Measurements from ENCODE around the gene HAVCR1.
"Not testable (repeated sequence)": the region's sequence is repeated elsewhere in the genome, so short reads cannot be mapped to it uniquely, and the experiment has no call there.

Gene HAVCR1

DNA sequence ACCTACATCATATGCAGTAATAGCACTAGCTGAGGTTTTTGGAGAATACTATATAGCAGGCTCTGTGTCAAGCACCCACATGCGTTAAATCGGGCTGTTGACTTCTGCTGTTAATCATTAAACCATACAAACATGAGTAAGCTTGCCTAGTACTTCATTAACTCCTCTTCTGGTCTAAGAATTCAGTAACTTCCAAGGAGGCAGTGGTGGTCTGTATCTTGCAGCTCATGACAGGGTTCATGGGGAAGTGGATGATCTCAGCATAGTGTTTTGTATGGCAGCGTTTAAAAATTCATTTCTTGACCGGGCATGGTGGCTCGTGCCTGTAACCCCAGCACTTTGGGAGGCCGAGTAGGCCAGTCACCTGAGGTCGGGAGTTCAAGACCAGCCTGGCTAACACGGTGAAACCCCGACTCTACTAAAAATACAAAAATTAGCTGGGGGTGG lies at the start of gene HAVCR1:
Gene HAVCR1, minus strand, starts transcription at position 24 of the 447 bp plus-strand sequence. CDS start 1,173 bp downstream, outside the sequence.
- DNase-seq: no peak

- DNase-seq: no peak
Observed at GRCh38 chr5:157107508-157107907, 48.6 kb upstream of the HAVCR1 start.

GRCh38 chr5:157106630-157107461 lies 47.9 kb upstream of the HAVCR1 start:
- no peak for DNase-seq

GRCh38 chr5:157100140-157100679 lies 41.3 kb upstream of the HAVCR1 start:
- no peak for DNase-seq

DNA sequence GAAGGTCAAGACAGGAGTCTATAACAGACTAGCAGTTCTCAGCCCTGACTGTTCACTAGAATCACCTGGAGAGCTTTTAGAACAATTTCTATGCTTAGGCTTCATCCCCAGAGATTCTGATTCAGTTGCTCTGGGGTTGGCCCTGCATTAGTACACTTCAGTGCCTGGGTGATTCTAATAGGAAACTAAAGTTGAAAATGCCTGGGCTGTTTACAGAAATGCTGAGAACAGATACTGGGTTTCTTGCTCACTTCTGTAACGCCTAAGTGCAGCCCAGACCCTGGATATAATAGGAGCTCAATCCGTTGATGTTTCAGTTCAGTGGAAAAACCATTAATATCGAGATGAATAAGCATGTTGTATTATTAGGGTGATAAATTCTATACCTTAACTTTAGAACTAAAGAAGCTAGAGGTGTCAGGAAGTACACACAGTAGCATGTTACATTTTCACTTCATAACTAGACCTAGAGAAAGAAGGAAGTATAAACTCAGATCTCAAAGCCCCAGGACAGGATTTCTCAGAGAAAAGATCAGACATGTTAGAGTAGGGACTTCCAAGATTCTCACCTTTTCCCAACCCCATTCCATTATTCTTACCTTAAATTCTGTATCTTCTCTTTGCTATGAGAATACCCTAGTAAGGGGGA lies 29.6 kb upstream of the HAVCR1 start:
- no peak for DNase-seq

DNA sequence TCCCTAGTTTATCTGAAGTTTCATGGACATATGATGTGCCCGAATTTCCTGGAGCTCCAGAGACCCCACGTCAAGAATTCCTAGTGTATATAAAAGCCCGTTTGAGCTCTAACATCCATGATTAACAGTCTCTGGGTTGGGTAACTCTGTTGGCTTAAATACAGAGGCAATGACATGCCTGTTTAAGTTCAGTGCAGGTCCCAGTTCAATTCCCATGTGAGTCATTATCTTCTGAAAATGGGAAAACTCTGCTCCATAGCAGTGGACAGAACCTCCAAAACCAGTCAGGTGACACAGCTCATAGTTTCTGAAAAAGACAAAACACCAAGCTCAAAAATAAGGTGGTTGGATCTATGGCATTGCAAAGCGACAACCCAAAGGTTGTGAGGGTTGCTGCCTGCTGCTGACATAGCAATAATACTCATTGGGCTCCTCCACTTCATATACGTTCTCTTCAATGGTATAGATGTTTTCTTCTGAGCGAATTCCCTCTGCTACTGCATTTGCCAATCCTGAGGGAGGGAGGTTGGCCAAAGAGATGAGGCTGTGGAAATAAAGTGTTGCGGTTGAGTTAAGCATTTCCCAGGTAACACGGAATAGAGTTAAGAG lies 27.9 kb upstream of the HAVCR1 start:
- no peak for DNase-seq

DNA sequence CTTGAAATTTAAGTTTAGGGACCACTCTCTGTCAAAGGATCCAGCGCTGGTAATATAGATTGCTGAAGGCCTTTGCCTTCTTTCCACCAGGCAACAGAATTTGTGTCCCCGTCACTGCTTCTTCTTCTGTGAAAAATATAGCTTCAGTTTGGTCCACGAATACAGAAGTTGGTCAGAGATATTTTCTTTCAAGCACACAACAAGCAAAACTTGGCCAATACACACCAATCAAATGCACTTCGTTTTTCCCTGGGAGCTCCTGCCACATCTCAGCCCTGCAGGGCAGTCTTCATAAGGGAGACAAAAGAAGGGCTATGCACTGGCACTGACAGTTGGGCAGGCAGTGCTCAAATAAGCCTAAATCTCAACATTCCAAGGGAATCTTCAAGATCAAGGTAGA lies 27.0 kb upstream of the HAVCR1 start:
- DNase-seq: no peak

- no peak for DNase-seq
Observed at GRCh38 chr5:157080286-157080685, 21.4 kb upstream of the HAVCR1 start.

GRCh38 chr5:157076558-157076957 lies 17.6 kb upstream of the HAVCR1 start:
- no peak for DNase-seq

DNA sequence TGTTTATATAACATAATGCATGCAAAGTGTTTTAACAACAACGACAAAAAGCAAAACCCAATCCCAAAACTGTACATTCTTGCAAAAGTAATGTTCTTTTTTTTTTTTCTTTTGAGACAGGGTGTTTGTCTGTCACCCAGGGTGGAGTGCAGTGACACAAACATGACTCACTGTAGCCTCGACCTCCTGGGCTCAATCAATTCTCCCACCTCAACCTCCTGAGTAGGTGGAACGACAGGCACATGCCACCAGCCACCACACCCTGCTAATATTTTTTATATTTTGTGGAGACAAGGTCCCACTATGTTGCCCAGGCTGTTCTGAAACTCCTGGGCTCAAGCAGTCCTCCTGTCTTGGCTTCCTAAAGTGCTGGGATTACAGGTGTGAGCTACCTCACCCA lies 13.6 kb upstream of the HAVCR1 start:
- DNase-seq: no peak

GRCh38 chr5:157069949-157070348 lies 11.0 kb upstream of the HAVCR1 start:
- DNase-seq: no peak

DNA sequence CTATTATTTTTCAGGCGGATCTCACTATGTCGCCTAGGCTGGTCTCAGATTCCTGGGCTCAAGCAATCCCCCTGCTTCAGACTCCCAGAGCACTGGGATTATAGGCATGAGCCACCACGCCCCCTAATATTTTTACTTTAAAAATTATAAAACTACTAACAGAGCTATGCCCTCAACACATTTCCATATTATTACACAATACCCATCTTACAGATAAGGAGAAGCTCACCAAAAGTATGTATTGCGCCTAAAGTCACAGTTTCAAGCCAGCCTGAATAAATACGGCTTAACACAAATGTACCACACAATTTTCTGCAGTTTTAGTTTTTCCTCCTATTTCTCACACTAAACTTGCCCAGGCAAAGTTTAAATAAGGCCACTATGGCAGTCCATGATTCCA lies 9.9 kb upstream of the HAVCR1 start:
- DNase-seq: no peak

GRCh38 chr5:157068339-157068738 lies 9.4 kb upstream of the HAVCR1 start:
- no peak for DNase-seq

GRCh38 chr5:157067005-157067404 lies 8.1 kb upstream of the HAVCR1 start:
- DNase-seq: no peak

DNA sequence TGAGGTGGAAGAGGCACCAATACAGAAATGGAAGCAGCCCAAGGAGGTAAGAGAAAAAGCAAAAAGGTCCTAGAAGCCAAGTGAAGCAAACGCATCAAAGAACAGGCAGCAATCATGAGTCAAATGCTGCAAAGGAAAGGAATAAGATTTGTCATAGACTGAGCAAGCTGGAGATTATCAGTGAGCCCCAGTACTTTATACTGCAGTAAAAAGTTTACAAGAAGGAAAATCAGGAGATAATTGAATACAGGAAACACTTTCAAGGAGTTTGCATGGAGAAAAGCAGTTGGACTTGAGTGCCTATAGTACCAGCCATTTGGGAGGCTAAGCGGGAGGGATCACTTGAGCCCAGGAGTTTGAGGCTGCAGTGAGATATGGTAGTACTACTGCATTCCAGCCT lies 7.2 kb upstream of the HAVCR1 start:
- DNase-seq: no peak

DNA sequence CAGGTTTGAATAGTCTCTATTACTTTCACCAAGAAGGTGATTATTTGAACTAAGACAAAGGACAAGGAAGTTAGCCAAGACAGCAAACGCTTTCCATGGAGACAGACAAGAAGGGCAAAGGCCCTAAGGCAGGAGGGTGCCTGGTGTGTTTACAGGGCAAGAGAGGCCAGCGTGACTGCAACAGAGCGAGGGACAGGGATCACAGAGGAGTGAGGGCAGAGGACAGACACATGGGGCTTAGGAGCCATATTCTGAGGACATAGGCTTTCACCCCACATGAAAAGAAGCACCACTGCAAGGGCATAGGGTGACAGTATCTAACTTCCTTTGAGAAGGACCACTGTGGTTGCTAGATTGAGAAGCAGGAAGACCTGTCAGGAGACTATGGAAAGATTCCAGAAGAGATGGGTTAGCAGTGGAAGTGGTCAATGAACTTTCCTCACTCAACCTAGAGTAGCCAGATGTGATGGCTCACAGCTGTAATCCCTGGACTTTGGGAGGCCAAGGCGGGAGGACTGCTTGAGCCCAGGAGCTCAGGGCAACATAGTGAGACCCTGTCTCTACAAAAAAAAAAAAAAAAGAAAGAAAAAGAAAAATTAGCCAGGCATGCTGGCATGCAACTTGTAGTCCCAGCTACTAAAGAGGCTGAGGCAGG lies 5.0 kb upstream of the HAVCR1 start:
- no peak for DNase-seq

DNA sequence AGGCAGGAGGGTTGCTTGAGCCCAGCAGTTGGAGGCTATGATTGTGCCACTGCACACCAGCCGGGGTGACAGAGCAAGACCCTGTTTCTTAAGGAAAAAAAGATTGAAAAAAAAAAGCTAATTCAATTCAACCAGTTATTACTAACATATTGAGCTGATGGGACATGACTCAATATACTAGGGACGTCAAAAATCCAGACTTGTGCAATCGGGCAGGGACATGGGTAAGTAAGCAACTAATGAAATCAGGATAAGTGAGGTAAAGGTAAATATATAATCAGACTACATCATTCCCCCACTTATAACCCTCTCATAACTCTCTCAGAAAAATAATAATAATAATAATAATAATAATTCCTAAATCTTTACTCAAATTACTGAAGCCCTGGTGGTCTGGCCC lies 975 bp upstream of the HAVCR1 start:
- DNase-seq: no peak

DNA sequence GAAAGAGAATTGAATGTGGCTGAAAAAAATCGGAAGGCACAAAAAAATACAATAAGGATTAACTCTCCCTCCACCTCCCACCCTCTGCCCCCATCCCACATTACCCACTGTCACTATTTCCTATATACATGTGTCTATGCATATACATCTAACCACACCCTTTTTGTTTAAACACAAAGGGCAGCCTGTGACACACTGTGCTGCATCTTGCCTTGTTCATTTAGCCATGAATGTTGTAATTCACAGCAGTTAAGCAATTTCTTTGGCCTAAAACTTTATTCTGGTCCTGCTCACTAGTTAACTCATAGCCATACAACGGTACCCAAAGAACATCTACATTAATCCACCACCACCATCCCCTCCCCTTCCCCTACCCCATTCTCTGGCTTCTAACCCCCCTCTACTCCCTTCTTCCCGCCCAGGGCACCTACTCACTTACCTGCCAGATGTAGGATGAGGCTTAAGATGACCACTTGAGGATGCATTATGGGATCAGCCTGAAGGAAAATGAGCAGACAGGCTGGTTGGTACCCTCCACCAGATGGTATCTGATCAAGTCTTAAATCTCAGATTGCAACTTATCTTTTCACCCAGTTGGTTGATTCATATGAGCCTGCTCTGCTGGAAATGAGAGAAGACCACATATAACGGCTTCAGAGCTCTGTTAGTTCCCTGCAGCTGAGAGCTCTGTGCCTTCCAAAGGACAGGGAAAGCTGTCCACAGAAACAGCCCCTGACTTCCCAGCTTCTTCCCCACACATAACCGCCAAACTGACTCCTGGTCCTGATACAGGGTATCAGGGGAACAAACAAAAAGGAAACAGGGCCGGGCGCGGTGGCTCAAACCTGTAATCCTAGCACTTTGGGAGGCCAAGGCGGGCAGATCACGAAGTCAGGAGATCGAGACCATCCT lies 1.2 kb downstream of the HAVCR1 start:
- DNase-seq: no peak

GRCh38 chr5:157056848-157057247 lies 2.1 kb downstream of the HAVCR1 start:
- not testable (repeated sequence) for DNase-seq

GRCh38 chr5:157051604-157052245 lies 7.2 kb downstream of the HAVCR1 start:
- DNase-seq: no peak

DNA sequence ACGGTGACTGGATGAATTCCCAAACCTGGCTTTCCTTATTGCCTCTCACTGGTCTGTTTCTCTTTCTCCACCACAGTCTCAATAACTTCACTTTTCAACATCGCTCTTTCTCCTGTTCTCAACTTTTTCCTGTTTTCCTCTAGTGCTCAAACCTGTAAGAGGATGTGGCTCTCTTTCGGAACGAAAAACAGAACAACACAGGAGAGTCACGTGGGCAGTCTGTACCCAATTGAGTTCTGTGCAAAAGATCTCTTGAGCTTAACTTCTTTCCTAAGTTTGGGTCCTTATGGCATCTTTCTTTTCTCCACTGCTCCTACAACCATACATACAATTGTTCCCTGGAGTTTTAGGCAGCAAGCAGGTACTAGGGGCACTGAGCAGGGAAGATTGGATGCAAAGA lies 8.9 kb downstream of the HAVCR1 start:
- DNase-seq: no peak

- no peak for DNase-seq
Observed at GRCh38 chr5:157049605-157050004, 9.3 kb downstream of the HAVCR1 start.

All from activated CD4-positive, alpha-beta T cell treated with anti-CD3 and anti-CD28 coated beads for 4 hours (primary cell).